ENCODE data around the gene SRGAP3.
"Not testable (repeated sequence)": the region's sequence is repeated elsewhere in the genome, so short reads cannot be mapped to it uniquely, and the experiment has no call there.

The SRGAP3 gene

GRCh38 chr3:9098716-9099675, 150.4 kb downstream of the SRGAP3 start:
- in situ Hi-C loops (cut with MboI; ENCODE audit: low sequenced_read_pairs): no loop called here

GRCh38 chr3:9097495-9097894, 152.0 kb downstream of the SRGAP3 start:
- in situ Hi-C loops (cut with MboI; ENCODE audit: low sequenced_read_pairs): no loop called here

- in situ Hi-C loops (cut with MboI; ENCODE audit: low sequenced_read_pairs): no loop called here
These were observed 157.8 kb downstream of the SRGAP3 start for GRCh38 chr3:9091486-9092235.

GRCh38 chr3:9088441-9089353, 160.7 kb downstream of the SRGAP3 start:
- in situ Hi-C loops (cut with MboI; ENCODE audit: low sequenced_read_pairs): no loop called here

- in situ Hi-C loops (cut with MboI; ENCODE audit: low sequenced_read_pairs): no loop called here
These were observed 161.5 kb downstream of the SRGAP3 start for GRCh38 chr3:9087831-9088413.

- in situ Hi-C loops (cut with MboI; ENCODE audit: low sequenced_read_pairs): not testable (repeated sequence)
These were observed 164.0 kb downstream of the SRGAP3 start for GRCh38 chr3:9085428-9085827.

DNA sequence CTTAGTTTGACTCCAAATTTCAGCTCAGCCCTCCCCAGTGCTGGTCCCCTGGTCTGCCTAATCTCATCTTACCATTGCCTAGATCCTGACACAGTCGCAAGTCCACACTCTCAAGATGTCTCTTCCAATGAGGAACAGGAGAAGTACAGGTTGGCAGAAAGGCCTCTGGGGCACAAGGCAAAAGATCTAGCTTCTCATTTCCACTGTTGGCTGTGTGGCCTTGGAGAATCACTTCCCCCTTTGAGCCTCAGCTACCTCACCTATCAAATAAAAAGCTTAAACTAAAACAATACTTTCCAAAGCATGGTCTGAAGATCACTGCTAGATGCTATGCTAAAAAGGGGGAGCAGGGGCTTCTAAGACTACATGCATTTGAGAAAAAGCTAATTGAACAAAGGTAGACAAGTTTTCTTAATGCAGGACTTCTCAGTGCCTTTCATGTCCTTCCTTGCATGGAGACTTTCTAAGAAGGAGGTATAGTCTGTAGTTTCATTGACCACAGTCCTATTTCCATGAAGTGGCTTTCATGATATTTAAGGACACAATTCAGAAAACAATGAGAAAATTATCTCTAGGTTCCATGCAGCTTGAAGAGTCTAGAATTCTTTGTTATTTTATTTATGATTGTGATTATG, 168.1 kb downstream of the SRGAP3 start:
- in situ Hi-C loops (cut with MboI; ENCODE audit: low sequenced_read_pairs): no loop called here

DNA sequence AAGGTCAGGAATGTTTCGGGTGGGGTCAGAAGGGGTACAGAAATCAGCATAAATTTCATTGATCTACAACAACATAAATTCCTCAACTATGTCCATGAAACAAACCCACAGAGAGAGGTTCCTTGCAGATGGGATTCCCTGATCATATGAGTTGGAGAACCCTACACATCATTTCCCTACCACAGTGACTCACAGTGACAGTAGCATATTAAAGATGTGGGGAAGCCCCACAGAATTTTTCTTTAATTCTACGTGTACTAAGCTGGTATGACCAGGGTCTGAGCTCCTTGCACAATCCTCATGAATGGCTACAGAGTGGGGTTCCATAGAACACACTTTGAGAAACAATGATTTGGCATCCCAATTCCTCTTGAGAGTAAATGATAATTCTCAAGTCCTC, 169.3 kb downstream of the SRGAP3 start:
- in situ Hi-C loops (cut with MboI; ENCODE audit: low sequenced_read_pairs): no loop called here

- in situ Hi-C loops (cut with MboI; ENCODE audit: low sequenced_read_pairs): no loop called here
These were observed 169.8 kb downstream of the SRGAP3 start for GRCh38 chr3:9079676-9080075.

- in situ Hi-C loops (cut with MboI; ENCODE audit: low sequenced_read_pairs): no loop called here
These were observed 170.7 kb downstream of the SRGAP3 start for GRCh38 chr3:9078561-9079240.

- in situ Hi-C loops (cut with MboI; ENCODE audit: low sequenced_read_pairs): no loop called here
These were observed 172.4 kb downstream of the SRGAP3 start for GRCh38 chr3:9077029-9077428.

- in situ Hi-C loops (cut with MboI; ENCODE audit: low sequenced_read_pairs): no loop called here
These were observed 173.7 kb downstream of the SRGAP3 start for GRCh38 chr3:9075762-9076161.

- in situ Hi-C loops (cut with MboI; ENCODE audit: low sequenced_read_pairs): no loop called here
These were observed 175.4 kb downstream of the SRGAP3 start for GRCh38 chr3:9074079-9074478.

GRCh38 chr3:9072667-9073009, 176.8 kb downstream of the SRGAP3 start:
- in situ Hi-C loops (cut with MboI; ENCODE audit: low sequenced_read_pairs): no loop called here

DNA sequence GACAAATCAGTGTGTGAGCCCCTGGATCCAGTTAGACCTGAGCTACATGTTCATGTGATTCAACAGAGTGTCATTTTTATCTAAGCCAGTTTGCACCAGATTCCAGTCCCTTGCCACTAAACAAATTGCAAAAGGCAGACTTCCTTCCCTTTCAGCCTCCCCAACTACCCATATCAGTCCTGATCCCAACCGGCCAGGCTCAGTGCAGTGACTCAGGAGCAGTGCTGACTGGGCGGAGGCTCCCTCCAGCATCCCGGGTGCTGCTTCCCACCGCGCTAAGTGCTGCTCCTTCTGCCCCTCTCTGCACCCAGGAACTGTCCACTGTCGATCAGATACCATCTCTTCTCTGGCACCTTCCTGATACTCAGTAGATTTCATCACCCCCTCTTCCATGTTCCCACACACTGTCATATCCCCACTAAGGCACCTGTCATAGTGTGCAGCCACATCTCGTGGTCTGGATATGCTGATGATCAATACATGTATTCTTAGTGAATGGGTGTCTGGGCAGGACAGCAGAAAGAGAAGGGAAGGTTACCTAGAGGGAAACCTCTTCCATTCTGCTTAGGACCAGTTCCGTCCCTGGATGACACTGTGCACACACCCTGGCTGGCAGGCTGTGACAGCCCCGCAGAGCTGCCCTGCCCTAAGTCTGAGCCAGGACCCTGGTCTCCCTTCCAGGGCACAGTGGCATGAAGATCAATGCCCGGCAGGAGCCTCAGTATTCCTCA, 177.3 kb downstream of the SRGAP3 start:
- in situ Hi-C loops (cut with MboI; ENCODE audit: low sequenced_read_pairs): no loop called here

DNA sequence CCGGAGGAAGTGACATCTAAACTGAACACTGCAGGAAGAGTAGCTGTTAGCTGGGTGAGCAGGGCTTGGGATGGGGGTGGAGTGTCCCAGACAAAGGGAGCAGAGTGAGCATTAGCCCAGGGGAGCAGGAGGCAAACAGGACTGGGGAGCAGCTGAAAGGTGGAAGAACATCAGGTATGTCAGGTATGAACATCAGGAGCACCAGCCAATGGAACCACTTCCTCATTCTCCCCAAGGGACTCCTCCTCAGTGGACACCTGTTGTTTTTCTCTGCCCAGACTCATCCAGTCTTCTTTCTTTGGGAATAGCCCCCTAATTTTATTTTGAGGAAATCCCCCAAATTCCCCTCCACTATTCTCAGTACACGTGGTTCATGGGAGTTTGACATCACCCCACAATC, 178.5 kb downstream of the SRGAP3 start:
- in situ Hi-C loops (cut with MboI; ENCODE audit: low sequenced_read_pairs): no loop called here

DNA sequence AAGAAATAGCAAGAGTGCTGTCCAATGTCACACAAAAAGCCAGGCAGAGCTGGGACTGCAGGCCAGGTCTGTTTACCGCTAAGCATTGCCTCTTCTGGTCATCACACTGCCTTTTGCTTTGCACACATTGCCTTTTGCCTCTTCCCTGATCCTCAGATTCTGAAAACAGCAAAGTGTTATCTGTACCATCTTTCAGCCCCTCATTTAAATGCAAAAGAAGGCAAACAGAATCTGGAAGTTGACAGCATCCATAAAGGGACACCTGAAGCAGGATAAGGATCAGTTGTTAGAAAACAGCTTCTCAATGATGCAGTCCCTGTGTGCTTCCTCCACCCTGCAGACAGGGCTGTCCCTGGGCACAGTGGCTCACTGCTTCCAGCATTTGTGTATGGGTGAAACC, 179.5 kb downstream of the SRGAP3 start:
- in situ Hi-C loops (cut with MboI; ENCODE audit: low sequenced_read_pairs): no loop called here

GRCh38 chr3:9068051-9068450, 181.4 kb downstream of the SRGAP3 start:
- in situ Hi-C loops (cut with MboI; ENCODE audit: low sequenced_read_pairs): no loop called here
